ENCODE data around the gene ERMARD.
"Not testable (repeated sequence)": the region's sequence is repeated elsewhere in the genome, so short reads cannot be mapped to it uniquely, and the experiment has no call there.

Gene ERMARD

GRCh38 chr6:169738204-169738975, 13.0 kb upstream of the ERMARD start:
- DNase-seq (ENCODE audit: low read depth, low spot score) = no peak

GRCh38 chr6:169738976-169739529, 12.4 kb upstream of the ERMARD start:
- no peak for DNase-seq (ENCODE audit: low read depth, low spot score)

DNA sequence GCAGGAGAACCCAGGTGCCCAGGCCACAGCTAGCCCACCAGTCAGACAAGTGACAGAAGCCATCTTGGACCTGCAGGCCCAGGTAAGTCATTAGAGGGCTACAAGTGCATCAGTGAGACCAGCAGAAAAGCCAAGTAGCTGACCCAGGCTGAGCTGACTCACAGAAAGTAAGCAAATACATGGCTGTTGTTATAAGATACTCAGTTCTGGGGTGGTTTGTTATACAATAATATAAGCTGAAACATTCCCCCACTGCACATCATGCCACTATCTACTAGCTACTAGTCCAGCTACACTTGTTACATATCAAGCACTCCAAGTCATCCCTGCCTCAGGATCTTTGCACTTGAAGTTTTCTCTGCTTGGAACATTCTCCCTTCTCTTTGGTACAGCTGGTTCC, 10.1 kb upstream of the ERMARD start:
- DNase-seq (ENCODE audit: low read depth, low spot score) = no peak

DNA sequence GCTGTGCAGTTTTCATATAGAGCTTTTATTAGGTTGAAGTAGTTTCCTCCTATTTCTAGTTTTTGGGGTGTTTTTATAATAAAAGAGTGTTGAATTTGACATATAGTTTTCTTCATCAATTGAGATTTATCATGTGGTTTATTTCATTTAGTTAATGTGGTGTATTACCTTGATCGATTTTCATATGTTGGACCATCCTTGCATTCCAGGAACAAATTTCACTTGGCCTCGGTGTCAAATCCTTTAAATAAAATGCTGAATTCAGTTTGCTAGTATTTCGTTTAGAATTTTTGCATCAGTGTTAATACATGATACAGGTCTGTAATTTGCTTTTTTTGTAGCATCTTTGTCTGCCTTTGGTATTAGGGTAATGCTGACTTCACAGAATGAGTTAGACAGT, 6.0 kb upstream of the ERMARD start:
- DNase-seq (ENCODE audit: low read depth, low spot score) = no peak

GRCh38 chr6:169746556-169746955, 4.9 kb upstream of the ERMARD start:
- no peak for DNase-seq (ENCODE audit: low read depth, low spot score)

- DNase-seq (ENCODE audit: low read depth, low spot score) = no peak
Measured at GRCh38 chr6:169752074-169752623, 727 bp downstream of the ERMARD start.

DNA sequence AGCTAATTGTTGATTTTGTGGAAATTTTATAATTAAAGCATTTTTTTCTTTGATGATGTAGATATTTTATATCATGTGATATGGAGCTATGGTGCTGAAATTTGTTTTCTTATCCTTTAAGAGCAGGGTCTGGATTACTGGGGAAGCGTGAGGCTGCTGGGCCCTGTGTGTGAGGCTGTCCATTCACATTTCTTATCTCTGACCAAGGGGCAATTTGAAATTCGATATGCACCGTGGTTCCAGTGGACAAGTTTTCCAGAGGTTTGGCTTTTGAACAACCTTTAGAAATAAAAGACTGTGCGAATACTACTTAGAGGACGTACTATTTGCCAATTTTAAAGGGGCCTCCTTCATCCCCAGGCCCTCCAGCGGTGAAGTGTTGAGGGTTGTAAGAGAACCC, 3.7 kb downstream of the ERMARD start:
- DNase-seq (ENCODE audit: low read depth, low spot score) = no peak

GRCh38 chr6:169763308-169763707, 11.9 kb downstream of the ERMARD start:
- no peak for DNase-seq (ENCODE audit: low read depth, low spot score)

- no peak for DNase-seq (ENCODE audit: low read depth, low spot score)
Measured at GRCh38 chr6:169763881-169764280, 12.5 kb downstream of the ERMARD start.

DNA sequence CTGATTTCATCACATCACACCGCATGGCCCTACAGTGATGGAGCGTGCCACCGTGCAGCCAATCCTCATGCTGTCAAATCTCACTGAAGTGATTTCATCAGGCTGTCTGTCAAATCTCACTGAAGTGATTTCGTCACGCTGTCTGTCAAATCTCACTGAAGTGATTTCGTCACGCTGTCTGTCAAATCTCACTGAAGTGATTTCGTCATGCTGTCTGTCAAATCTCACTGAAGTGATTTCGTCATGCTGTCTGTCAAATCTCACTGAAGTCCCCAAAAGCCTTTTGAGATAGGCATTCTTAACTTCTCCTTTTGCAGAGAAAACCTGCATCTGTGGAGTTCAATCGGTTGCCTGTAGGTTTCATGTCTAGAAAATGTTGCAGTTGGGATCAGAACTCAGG, 14.4 kb downstream of the ERMARD start:
- DNase-seq (ENCODE audit: low read depth, low spot score) = not testable (repeated sequence)

GRCh38 chr6:169766232-169766631, 14.8 kb downstream of the ERMARD start:
- no peak for DNase-seq (ENCODE audit: low read depth, low spot score)

- no peak for DNase-seq (ENCODE audit: low read depth, low spot score)
Measured at GRCh38 chr6:169766921-169767736, 15.7 kb downstream of the ERMARD start.

DNA sequence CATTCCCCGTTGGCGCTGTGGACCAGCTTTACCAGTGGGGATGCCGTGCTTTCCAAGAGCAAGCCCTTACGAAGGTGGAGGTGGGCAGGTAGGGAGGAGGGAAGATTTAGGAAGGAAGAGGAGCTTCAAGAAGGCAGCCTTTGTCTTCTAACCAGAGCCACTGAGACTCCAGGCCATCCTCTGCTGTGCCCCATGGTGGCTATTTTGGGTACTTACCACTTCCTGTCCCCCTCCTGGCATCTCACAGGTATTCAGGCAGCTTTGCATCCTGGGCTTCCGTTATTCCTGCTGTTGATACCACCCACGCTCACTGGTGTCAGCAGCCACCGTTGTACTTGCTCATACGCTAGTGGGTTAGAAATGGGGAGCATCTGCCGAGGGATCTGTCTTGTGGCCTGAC, 22.9 kb downstream of the ERMARD start:
- no peak for DNase-seq (ENCODE audit: low read depth, low spot score)

DNA sequence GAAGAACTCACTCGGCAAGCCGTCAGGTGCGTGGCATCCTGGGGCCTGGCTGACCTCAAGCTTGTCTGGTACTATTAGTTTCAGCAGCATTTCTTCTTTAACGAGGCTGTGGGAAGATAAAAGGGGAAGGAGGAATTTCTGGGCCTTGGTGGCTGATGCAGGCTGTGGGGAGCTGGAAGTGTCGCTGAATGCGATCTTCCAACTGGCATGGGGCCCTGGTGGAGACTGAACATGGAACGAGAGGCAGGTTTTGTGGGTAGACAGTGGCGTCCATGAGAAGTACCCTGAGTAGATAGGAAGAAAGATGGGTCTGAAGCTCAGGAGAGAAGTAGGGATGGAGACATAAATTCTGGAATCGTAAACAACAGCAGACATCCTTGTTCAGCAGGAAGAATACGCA, 23.9 kb downstream of the ERMARD start:
- DNase-seq (ENCODE audit: low read depth, low spot score) = no peak

- DNase-seq (ENCODE audit: low read depth, low spot score) = no peak
Measured at GRCh38 chr6:169776379-169776778, 25.0 kb downstream of the ERMARD start.

GRCh38 chr6:169777896-169778295, 26.5 kb downstream of the ERMARD start:
- DNase-seq (ENCODE audit: low read depth, low spot score) = no peak

DNA sequence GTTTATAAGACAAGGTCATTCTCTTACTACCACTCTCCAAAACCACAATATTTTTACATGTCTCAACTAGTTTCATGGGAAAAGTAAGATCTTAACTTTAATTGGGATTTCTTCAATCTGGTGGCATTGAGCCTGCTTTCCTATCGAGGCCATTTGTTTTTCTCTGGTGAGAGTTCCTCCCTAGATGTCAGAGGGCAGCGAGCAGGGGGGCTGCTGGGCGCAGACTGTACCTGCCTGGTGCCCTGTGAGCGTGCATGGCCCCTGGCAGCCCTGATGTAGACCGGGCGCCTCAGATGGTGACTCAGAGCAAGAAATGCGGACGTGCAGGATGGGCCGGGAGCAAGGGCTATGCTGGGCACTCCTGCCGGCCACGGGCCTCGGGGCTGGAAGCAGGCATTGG, 27.2 kb downstream of the ERMARD start:
- DNase-seq (ENCODE audit: low read depth, low spot score) = no peak

GRCh38 chr6:169779092-169779815, 27.8 kb downstream of the ERMARD start:
- no peak for DNase-seq (ENCODE audit: low read depth, low spot score)

- DNase-seq (ENCODE audit: low read depth, low spot score) = no peak
Measured at GRCh38 chr6:169779896-169780295, 28.5 kb downstream of the ERMARD start.

GRCh38 chr6:169780571-169781091, 29.2 kb downstream of the ERMARD start:
- no peak for DNase-seq (ENCODE audit: low read depth, low spot score)

DNA sequence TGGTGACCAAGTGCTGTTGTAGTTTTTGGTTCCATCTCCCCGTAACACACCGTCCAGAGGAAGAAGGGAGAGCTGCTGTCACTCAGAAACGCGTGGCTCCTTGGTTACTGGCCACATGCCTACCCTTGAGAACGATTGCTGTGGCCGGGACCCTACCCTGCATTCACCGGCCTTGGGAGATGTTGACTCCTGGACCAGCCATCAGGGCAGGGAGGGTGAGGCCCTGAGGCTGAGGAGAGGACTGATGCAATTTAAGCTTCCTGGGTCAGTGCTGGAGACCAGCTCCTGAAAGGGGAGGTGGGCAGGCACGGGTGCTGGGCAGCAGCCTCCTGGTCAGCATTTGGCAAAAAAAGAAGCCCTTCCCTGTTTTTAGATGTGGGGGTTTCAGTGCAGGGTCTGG, 31.5 kb downstream of the ERMARD start:
- DNase-seq (ENCODE audit: low read depth, low spot score) = no peak

- no peak for DNase-seq (ENCODE audit: low read depth, low spot score)
Measured at GRCh38 chr6:169783401-169783800, 32.0 kb downstream of the ERMARD start.
